GM21619 (cell line): ENCODE data around the gene ATG4B.
"Not testable (repeated sequence)": the region's sequence is repeated elsewhere in the genome, so short reads cannot be mapped to it uniquely, and the experiment has no call there.

Experiments used
- ATAC-seq: cut with Tn5 transposase; IDR thresholded peaks from one replicate; pipeline ENCODE4 v1.9.1; 2021; ENCODE audit not compliant: unreplicated experiment

Gene ATG4B

GRCh38 chr2:241660593-241661213 is 23.2 kb downstream of the ATG4B start:
- no peak for ATAC-seq

DNA sequence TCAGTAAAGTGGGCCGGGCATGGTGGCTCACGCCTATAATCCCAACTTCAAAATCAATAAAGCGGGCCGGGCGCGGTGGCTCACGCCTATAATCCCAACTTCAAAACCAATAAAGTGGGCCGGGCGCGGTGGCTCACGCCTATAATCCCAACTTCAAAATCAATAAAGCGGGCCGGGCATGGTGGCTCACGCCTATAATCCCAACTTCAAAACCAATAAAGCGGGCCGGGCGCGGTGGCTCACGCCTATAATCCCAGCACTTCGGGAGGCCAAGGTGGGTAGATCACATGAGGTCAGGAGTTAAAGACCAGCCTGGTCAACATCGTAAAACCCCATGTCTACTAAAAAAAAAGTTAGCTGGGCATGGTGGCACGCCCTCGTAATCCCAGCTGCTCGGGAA is 25.2 kb downstream of the ATG4B start:
- ATAC-seq, result not testable (repeated sequence)

DNA sequence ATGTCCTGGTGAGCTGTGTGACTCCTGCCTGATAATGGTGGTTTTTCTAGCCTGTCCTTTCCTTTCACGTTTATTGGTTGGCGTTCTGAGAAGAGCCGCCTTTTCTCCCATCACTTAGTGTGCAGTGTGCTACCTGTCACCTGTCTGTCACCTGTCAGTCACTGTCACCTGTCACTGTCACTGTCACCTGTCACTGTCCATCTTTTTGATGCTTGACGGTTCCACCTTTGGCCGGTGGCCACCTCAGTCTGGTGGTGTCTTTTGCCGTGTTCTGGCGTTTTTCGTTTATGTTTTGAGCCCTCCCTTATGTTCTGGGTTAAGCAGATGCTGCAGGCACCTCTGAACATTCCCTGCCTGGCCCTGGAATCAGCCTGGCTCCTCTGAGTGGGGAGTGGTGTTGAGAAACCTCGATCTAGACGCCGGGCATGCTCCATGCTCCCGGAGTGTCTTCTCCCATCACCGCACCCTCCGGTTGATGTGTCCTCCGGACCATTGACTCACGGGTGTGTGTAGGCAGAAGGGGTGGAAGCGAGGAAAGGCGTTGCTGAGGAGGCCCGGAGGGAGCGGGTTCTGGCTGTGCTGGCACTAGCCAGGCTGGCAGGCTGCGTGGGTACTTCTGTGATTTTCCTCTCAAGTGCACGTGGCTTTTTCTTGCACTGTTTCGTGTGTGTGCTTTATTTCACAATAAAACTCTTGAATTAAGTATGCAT is 28.4 kb downstream of the ATG4B start:
- no peak for ATAC-seq

DNA sequence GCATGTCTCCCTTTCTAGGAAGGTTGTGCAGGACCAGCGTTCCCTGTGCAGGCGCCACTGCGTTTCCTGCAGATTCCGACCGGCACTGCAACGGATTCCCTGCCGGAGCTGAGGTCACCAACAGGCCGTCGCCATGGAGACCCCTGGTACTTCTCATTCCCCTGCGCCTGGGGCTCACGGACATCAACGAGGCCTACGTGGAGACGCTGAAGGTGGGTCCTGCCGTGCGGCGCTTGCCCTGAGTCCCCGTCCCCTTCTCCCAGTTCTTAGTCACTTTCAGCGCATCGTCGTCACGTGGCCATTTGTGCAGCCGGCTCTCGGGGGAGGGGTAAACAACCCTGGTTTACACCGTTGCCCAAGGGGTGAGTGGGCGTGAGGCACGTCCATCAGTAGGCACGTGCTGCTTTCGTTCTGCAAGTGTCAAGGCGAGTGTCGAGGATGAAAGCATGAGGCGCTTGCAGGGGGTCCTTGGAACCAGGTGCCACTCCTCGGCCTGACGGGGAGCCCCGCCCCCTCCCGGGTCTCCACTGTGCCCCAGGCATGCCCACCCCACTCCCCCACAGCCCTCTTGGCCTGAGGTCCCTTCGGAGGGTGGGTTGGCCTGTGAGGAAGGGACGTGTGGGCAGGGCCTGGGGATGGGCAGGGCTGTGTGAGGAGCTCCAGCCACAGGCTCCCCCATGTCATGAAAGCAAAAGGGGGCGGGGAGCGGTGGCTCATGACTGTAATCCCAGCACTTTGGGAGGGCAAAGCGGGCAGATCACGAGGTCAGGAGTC is 29.3 kb downstream of the ATG4B start:
- no peak for ATAC-seq

DNA sequence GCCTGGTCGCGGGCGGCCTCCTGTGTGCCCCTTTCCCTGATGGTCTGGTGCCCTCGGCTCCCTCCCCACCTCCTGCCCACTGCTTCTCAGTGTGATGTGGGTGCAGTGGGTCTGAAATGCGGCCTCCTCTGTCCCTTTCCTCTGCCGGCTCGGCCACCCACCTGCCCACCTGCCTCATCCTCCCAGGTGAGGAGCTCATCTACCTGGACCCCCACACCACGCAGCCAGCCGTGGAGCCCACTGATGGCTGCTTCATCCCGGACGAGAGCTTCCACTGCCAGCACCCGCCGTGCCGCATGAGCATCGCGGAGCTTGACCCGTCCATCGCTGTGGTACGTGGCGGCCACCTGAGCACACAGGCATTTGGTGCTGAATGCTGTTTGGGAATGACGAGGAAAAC is 30.9 kb downstream of the ATG4B start:
- ATAC-seq, result no peak

- ATAC-seq, result no peak
These were observed 31.3 kb downstream of the ATG4B start for GRCh38 chr2:241668839-241669238.

DNA sequence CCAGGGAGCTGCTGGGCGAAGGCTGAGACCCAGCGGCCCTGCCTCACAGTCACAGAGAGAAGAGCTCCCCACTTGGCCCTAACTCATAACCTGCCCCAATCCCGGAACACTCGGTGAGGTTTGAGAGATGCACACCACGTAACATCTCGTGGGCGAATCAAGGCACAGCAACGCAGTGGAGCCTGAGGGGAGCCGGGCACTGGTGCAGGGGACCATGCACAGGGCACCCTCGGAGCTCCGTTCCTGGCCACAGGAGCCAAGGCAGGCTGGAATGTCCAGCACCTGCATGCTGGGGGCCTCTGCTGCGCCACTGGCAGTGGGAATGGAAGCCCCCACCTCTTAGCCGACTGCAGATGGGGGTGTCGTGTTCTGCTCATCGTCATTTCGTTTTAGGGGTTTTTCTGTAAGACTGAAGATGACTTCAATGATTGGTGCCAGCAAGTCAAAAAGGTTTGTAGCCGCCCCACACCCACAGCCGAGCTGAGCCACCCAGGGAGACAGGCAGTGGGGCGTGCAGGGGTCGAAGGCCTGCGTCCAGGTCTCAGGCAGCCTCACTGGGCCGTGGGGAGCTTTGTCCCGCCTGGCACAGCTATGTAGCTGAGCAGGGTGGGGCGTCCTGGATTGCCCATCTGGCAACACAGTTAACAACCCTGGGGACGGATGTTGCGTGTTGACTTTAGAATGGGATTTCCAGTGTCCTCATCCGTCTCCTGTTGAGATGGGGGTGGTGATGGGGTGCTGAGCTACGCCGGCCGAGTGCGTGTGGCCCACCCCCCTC is 33.0 kb downstream of the ATG4B start:
- no peak for ATAC-seq

DNA sequence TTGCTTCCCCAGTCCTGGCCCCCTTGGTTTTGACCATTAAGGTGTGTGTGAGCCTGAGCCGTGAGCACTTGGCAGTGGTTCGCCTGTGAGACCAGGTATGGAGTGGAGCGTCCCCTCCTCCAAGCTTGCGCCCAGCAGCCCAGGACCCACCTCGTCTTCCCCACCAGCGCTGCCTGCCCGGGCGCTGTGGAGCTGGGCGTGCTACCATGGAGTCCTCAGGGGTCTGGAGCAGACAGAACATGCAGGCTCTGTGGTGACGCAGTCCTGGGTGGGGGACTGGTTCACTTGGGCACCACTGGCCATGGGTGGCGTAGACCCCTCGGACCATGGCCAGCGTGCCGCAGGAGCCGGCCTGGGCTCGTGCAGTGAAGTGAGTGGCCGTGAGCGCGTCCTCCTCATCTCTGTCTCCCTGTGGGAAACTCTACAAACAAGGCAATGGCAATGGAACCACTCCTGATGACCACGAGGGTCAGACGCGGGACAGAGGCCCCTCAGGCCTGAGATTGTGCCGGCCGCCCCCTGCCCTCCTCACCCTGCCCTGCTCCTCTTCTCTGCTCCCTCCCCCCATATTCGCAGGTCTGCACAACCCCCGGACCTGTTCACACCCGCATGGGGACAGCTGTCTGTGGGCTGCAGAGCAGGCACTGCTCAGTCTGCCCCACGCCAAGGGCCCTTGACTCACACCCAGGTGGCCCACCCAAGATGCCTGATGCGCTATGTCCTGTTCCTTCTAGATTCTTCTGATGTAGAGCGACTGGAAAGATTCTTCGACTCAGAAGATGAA is 34.2 kb downstream of the ATG4B start:
- no peak for ATAC-seq

- ATAC-seq, result no peak
These were observed 35.0 kb downstream of the ATG4B start for GRCh38 chr2:241672243-241673188.

- no peak for ATAC-seq
These were observed 35.7 kb downstream of the ATG4B start for GRCh38 chr2:241673189-241673663.

DNA sequence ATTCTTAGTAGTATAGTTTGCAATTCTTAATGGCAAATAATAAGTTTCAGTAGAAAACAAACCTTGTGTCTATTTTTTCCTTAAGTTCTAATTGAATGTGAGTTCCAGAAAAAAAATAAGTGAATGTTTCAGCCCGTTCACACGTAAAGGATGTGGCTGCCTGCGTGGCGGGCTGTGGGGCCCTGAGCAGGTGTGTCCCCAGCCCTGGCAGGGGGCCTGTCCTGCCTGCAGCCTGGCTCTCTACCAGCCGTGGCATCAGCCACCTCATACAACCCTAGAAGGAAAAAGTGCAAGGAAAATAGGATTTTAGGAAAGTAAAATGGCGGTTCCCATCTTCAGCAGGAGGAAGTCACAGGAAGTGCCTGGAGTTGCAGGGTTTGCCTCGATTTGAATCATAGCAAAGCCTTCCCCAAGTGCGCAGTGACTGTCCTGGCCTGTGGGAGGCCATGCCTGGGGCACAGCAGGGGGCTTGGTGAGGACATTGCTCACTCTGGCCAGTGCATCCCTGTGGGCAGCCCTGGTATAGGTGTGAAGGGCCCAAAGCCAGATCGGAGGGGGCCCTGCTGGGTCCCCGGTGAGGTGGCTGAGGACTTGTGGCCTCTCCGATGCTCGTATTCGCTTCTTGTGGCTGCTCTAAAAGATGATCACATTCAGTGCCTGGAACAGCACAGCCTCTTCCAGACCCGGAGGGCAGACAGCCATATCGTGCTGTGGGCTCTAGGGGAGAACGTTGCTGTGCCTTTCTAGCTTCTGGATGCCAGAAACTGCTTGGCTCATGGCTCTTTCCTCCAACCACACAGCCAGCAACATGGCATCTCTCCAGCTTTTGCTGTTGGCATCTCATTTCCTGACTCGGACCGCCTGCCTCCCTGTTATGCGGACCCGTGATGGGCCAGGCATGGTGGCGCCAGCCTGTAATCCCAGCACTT is 36.6 kb downstream of the ATG4B start:
- ATAC-seq, result no peak

- ATAC-seq, result no peak
These were observed 38.4 kb downstream of the ATG4B start for GRCh38 chr2:241675885-241676284.

DNA sequence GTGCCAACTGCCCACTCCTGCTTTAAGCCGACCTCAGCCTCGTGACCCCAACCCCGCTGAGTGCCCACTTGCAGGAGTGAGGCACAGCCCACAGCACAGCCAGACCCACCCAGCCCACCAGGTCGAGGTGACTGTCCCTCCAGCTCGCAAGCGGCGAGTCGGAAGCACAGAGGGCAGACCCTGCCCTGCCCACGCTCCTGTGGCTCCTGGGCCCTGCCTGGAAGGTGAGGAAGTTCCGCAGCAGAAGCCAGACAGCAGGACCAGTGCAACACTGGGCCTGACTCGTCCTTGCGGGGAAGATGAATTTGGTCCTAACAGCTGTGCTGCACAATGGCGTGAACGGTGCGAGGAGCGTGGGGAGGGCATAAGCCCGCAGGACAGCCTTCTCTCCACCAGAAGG is 39.2 kb downstream of the ATG4B start:
- ATAC-seq, result no peak

GRCh38 chr2:241677392-241677791 is 39.9 kb downstream of the ATG4B start:
- ATAC-seq, result no peak

- ATAC-seq, result no peak
These were observed 40.8 kb downstream of the ATG4B start for GRCh38 chr2:241678307-241678706.

DNA sequence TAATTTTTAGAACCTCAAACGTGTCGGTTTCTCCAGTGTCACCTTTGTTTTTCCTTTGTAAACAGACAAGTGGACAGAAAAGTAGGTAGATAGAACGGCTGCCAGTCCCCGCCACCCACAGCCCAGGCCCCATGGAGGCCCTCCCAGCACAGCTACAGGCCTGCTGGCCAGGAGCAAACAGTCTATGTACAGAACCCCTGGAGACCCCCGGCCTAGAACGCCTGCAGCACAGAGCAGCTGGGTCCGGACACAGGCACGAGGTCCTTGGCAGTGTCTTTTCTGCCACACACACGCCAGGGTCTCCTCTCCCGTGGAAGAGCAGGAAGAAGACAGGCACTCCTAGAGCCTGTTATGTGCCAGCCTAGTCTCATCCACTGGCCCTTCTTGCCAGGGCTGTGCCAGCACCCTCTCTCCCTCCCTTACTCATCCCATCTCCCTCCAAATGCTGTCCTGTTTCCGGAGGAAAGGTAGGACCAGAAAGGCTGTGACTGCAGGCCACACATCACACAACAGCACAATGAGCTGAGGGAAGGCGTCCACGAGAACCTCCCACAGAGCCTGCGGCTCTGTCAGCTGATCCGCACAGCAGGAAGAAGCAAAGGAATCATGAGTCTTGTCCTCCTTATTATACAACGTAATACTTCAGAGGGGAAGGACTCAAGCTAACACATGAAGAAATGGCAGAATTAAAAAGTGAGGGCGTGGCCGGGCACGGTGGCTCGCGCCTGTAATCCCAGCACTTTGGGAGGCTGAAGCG is 41.5 kb downstream of the ATG4B start:
- no peak for ATAC-seq

DNA sequence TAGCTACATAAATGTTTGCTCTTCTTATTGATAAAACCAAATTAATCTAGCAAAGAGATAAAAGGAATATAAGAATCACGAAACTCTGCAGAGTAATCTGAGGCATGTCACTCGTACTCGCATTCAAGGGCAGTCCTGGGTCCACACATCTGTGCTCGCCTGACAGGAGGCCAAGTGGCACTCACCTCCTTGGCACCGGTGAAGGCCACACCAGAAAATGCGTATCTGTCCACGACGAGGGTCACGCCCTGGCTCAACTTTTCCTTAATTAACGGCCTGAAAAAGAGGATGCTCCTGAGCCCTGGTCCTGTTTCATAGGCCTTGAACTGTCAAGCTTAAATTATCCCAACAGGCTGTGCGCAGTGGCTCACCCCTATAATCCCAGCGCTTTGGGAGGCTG is 42.6 kb downstream of the ATG4B start:
- no peak for ATAC-seq
